Measurements from ENCODE around the gene DMD.

DMD gene

GRCh38 chrX:33014086-33014485 is 197.3 kb downstream of the DMD start:
- no peak for DNase-seq

- DNase-seq, result no peak
These were observed 210.2 kb downstream of the DMD start for GRCh38 chrX:33001107-33001506.

GRCh38 chrX:32998776-32999175 is 212.6 kb downstream of the DMD start:
- no peak for DNase-seq

- DNase-seq, result no peak
These were observed 215.9 kb downstream of the DMD start for GRCh38 chrX:32995427-32995826.

GRCh38 chrX:32987142-32987541 is 224.2 kb downstream of the DMD start:
- no peak for DNase-seq

- no peak for DNase-seq
These were observed 225.8 kb downstream of the DMD start for GRCh38 chrX:32985544-32985943.

GRCh38 chrX:32966821-32967355 is 244.5 kb downstream of the DMD start:
- DNase-seq, result no peak

GRCh38 chrX:32954125-32954524 is 257.2 kb downstream of the DMD start:
- DNase-seq, result no peak

GRCh38 chrX:32948130-32948529 is 263.2 kb downstream of the DMD start:
- no peak for DNase-seq

GRCh38 chrX:32937043-32937442 is 274.3 kb downstream of the DMD start:
- no peak for DNase-seq

GRCh38 chrX:32933548-32933947 is 277.8 kb downstream of the DMD start:
- no peak for DNase-seq

- DNase-seq, result no peak
These were observed 282.3 kb downstream of the DMD start for GRCh38 chrX:32929040-32929439.

GRCh38 chrX:32896088-32896487 is 315.3 kb downstream of the DMD start:
- DNase-seq, result no peak

- DNase-seq, result no peak
These were observed 316.7 kb downstream of the DMD start for GRCh38 chrX:32894679-32895078.

- DNase-seq, result no peak
These were observed 317.6 kb downstream of the DMD start for GRCh38 chrX:32893751-32894150.

GRCh38 chrX:32877592-32877991 is 333.8 kb downstream of the DMD start:
- no peak for DNase-seq

- DNase-seq, result no peak
These were observed 336.5 kb downstream of the DMD start for GRCh38 chrX:32874839-32875238.

GRCh38 chrX:32873786-32874185 is 337.6 kb downstream of the DMD start:
- no peak for DNase-seq

- DNase-seq, result no peak
These were observed 339.7 kb downstream of the DMD start for GRCh38 chrX:32871636-32872035.

GRCh38 chrX:32868524-32868895 is 342.8 kb downstream of the DMD start:
- no peak for DNase-seq

- DNase-seq, result no peak
These were observed 343.4 kb downstream of the DMD start for GRCh38 chrX:32867781-32868523.

GRCh38 chrX:32852203-32852602 is 359.1 kb downstream of the DMD start:
- no peak for DNase-seq

- no peak for DNase-seq
These were observed 359.8 kb downstream of the DMD start for GRCh38 chrX:32851556-32851955.

GRCh38 chrX:32847921-32848320 is 363.4 kb downstream of the DMD start:
- DNase-seq, result no peak

- DNase-seq, result no peak
These were observed 369.3 kb downstream of the DMD start for GRCh38 chrX:32842053-32842452.
